ENCODE measurements around the gene TBC1D9.

TBC1D9 gene

GRCh38 chr4:140688711-140689598, 67.2 kb downstream of the TBC1D9 start:
- no peak for DNase-seq

DNA sequence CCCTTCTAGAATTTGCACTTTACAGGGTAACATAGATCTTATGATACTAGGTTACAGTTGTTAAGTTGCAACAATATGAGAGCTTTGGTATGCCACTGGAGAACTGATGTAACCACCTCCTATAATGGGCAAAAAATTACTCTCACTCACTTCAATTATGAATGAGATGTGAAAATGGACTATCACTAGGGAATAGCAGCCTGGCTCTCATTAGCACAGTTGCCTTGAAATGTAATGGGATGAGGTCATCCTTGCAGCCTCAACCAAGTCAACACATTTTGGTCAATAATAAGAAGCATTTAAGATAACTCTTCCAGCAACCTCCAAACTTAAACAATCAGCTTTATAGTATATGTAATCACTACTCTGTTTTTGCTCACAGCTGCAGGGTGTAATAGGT, 69.4 kb downstream of the TBC1D9 start:
- no peak for DNase-seq

- no peak for DNase-seq
Observed at GRCh38 chr4:140684314-140684713, 71.9 kb downstream of the TBC1D9 start.

DNA sequence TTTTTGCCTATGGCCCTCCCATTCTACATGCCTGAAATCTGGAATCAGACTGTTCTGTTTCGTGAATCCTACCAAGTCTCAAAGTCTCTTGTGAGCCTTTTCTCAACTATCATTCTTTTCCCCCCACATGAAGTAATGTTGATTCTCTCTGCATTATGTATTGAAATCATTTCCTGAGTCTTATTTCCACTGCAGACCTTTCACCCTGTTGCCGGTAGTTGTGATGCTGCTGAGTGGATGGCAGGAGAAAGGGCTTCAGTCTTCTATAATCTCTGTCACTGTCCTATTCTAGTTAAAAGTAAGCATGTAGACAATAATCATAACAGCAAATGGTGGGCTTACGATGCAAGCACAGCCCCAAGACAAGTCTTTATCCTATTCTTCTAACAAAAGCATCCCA, 75.0 kb downstream of the TBC1D9 start:
- DNase-seq: no peak

- DNase-seq: no peak
Observed at GRCh38 chr4:140680686-140681085, 75.5 kb downstream of the TBC1D9 start.

DNA sequence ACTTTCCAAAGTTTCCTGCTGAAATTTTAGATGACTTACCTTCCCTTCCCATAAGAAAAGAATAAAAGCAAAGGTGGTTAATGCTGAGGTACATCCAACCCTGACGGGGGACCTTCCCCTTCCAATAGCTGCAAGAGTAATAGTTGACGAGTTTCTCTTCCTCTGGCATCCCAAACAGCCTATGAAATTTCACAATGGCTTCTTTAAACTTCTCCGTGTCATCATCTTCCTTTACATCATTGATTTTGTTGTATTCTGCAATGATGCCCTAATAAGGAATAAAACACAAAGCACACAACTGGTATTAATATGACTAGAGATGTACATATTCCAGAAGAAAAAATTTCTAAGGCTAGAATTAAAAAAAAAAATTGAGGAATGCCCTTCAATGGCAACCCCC, 76.6 kb downstream of the TBC1D9 start:
- DNase-seq: no peak

GRCh38 chr4:140675599-140676231, 80.5 kb downstream of the TBC1D9 start:
- DNase-seq: peak; percentile 13

DNA sequence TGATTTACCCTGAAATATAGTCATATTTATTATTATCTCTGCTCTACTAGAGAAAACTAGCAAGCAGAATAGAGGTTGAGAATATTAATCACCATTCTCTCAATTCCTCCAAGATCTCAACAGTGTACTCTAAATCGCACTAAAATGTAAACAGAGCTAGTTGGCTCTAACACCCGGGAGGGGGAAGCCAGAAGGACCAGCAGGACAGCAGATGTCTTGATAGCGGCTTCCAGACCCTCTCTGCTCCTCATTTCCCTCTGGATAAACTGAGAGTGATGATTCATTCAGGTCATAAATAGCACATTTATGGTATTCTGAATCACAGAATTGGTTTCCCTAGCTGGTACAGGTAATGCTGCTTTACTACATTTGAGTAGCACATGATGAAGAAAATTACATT, 82.5 kb downstream of the TBC1D9 start:
- no peak for DNase-seq

- DNase-seq: no peak
Observed at GRCh38 chr4:140672416-140672815, 83.8 kb downstream of the TBC1D9 start.

- DNase-seq: no peak
Observed at GRCh38 chr4:140668111-140668510, 88.1 kb downstream of the TBC1D9 start.

DNA sequence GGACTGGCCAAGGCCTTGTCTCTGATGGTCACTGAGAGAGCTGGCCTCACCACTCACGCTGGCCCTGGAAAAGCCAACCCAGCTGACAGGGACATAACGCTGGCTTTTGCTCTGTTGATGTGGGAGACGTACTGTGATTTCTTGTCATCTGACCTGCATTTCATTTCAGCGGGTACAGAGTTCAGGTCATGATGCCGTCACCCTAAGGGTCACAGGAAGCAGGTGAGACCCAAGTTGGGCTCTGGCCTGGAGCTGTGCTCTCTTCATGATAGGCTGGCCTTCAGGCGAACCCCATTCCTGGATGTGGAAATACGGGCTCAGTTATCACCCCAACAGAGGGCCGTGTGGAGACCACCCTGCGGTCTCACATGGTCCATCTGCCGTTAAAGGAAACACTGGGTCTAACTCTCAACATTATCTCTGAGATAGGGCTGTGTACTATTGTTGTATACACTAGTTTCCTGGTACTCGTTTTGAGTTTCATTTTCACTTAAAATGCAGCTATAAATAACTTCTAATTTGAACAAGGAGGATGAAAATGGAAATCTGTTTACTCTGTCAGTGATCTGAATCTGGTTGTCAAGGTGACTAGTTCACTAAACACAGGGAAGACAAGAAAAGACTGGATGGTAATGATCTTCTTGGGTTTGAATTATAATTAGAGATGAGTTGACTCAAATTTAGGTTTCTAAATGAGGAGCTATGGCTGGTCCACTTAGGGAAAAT, 89.1 kb downstream of the TBC1D9 start:
- no peak for DNase-seq

GRCh38 chr4:140662082-140662869, 93.9 kb downstream of the TBC1D9 start:
- DNase-seq: no peak

GRCh38 chr4:140661550-140661949, 94.6 kb downstream of the TBC1D9 start:
- no peak for DNase-seq

GRCh38 chr4:140659943-140660700, 96.1 kb downstream of the TBC1D9 start:
- no peak for DNase-seq

DNA sequence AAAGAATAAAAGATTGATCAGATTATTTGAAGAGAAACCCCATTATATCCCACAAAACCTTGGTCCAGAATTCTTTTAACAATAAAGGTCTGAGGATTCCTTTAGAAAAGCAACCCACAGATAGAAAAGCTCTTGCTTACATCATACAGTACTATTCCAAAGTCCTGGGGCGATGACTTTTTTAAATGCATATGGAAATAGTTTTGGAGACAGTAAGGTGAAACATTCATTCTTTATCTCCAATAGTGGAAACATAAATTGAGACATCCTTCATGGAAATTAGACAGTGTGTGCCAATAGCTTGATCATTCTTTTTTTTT, 101.7 kb downstream of the TBC1D9 start:
- no peak for DNase-seq

GRCh38 chr4:140653718-140654494, 102.3 kb downstream of the TBC1D9 start:
- no peak for DNase-seq

DNA sequence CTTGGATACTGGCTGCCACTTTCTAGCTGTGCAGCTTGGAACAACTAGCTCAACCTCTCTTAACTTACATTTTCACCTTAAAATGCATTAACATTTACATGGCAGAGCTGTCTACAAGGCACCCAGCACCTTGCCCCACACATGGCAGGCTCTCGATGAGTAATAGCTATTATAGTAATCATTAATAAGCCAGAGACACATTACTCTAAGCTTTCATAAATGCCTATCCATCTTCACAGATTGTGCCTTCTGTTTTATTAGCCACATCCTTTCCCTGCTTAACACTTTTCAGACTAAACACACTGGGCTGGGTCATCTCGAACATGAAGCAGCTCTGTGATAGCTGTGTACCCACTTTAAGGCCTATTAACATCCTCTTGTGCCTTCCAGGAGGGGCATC, 103.6 kb downstream of the TBC1D9 start:
- DNase-seq: no peak

GRCh38 chr4:140648716-140649308, 107.4 kb downstream of the TBC1D9 start:
- DNase-seq: no peak

DNA sequence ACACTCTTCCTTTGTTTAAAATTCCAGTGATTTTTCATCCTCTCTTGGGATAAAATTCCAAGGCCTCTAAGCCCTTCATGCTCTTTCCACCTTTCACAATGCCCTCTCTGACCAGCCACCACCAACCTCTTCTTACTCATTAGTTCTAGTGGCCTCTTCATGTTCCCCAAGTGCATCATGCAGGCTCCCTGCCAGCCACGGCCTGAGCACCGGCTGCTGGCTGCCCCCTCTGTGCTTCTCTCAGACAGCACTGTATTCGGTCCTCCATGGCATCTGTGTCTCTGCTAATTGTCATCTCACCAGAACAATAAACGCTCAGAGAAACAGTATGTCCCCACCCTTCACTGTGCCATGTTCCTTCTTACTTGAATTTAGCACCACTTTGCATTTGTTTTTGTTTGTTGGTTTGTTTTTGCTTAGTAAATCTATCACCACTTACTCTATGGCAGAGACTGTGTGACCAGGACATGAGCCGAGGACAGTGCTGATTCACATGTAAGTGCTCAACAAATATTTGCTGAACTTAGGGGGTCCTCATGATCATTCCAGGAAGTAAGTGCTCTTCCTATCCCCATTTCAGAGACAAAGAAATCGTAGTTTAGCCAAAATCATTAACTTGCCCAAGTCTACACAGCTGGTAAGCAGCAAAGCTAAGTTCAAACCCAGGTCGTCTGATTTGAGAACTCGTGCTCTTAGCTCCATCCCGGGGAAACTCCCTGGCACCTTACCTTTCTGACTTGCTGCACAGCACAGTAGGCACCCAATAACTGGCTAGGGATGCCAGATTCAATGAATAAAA, 110.4 kb downstream of the TBC1D9 start:
- no peak for DNase-seq

DNA sequence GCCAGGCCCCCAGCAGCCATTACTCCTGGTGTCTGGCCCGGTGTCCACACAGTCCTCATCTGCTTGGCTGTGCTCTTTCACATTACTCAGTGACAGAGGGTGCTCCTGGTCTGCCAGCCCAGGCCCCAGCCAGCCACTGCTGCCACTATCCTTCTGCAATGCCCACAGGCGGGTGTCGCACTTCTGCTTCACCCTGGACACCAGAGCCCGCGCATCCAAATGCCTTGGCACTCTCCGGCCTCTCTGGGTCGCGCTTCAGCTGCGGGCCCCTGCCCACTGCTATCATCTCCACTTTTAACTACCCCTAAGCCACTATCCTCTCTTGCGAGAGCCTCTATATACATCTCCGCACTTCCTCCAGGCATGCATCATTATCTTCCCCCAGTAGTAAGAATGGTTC, 111.0 kb downstream of the TBC1D9 start:
- no peak for DNase-seq

Data from NK-92 treated with Interleukin-12 subunit alpha and Interleukin-12 subunit beta, amount 100 ng/mL, for 24 hours (cell line).